GM19463 (cell line): ENCODE results near the gene GOLGA6L9.
"Not testable (repeated sequence)": the region's sequence is repeated elsewhere in the genome, so short reads cannot be mapped to it uniquely, and the experiment has no call there.

Experiments
- ATAC-seq: cut with Tn5 transposase; IDR thresholded peaks from one replicate; pipeline ENCODE4 v1.9.1; 2021; ENCODE audit warnings: mild to moderate bottlenecking, moderate library complexity; ENCODE audit not compliant: unreplicated experiment

Gene GOLGA6L9

GRCh38 chr15:82429693-82430092, at the start of gene GOLGA6L9:
Gene GOLGA6L9 (plus strand): TSS chr15:82429816. CDS start chr15:82430080, 264 bp downstream.
- ATAC-seq: not testable (repeated sequence)

DNA sequence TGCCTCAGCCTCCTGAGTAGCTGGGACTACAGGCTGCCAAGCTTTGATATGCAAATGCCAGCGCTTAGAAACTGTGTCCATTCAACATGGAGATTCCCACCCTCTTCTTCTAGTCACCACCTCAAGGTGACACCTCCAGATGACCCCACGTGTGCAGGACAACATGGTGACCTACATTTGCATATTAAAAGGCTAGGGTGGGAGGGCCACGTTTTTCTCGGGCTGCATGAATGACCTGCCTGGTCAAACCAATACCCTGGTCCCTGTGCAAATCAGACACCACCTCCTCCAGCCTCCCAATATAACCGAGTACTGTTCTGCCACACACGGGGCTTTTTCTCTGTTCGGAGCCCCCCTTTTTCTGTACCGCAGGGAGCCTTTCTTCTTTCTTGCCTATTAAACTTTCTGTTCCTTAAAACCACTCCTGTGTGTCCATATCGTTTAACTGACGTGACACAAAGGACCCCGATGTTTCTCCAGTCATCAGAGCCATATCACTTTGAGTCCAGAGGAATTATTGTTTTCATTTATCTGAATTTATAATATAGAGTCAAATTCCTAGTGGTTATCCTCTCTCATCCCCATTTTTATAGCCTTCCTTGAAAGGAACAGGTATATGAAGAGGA, 48.2 kb upstream of the GOLGA6L9 start:
- ATAC-seq: not testable (repeated sequence)

- not testable (repeated sequence) for ATAC-seq
Observed at GRCh38 chr15:82387209-82387608, 42.4 kb upstream of the GOLGA6L9 start.

GRCh38 chr15:82390152-82390551, 39.5 kb upstream of the GOLGA6L9 start:
- not testable (repeated sequence) for ATAC-seq

GRCh38 chr15:82392077-82392476, 37.5 kb upstream of the GOLGA6L9 start:
- not testable (repeated sequence) for ATAC-seq

- ATAC-seq: no peak
Observed at GRCh38 chr15:82393671-82394070, 35.9 kb upstream of the GOLGA6L9 start.

DNA sequence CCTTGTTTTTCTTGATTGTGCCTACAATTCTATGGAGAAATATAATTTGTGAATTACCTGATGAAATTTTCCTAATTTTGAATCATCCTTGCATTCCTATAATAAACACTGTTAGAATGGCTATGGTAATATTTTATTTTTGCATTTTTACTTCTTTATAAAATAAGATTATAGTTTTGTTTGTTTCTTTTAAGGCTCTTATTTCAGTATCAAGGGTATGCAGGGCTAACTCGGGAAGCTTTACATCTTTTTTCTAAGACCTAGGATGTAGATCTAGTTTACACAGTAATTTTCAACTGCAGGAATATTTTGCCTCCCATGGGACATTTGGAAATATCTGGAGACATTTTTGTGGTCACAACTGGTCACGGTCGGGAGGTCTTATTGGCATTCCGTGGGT, 33.8 kb upstream of the GOLGA6L9 start:
- ATAC-seq: not testable (repeated sequence)

DNA sequence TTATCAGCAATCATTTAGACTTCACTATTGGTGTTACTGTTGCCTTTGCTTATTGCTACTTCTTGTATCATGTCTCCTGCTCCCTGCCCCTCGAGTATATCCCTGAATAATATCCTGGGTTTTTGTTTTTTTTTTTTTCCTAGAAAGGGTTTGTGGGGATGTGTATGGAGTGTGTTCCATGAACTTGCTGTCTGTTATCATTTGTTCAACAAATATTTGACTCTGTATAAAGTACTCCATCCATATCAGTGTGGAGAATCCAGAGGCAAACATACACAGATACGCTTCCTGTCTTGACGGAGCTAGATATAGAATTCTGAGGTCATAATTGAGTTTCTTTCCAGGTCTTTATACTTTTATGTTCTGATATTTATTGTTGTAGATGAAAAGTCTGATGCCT, 31.8 kb upstream of the GOLGA6L9 start:
- no peak for ATAC-seq

GRCh38 chr15:82398785-82399184, 30.8 kb upstream of the GOLGA6L9 start:
- no peak for ATAC-seq

- peak; percentile 72 for ATAC-seq
Observed at GRCh38 chr15:82399366-82400103, 30.1 kb upstream of the GOLGA6L9 start.

- ATAC-seq: not testable (repeated sequence)
Observed at GRCh38 chr15:82401918-82402317, 27.7 kb upstream of the GOLGA6L9 start.

DNA sequence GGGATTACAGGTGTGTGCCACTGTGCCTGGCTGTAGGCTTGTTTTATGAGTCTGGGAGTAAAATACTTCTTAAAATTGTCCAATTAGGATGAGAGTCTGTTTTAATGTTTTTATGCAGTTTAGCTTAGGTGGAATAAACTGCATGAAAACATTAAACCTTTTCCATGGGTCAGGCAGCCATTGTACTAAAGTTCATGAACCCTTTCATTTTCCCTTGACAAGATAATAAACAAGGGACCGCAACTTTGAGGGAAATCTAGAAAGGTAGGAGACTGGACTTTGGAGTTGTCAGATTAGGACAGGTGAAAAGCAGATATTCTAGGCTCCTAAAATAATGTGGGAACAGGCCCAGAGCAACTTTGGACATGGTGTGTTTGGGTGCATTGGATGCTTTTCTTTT, 27.3 kb upstream of the GOLGA6L9 start:
- not testable (repeated sequence) for ATAC-seq

- not testable (repeated sequence) for ATAC-seq
Observed at GRCh38 chr15:82406211-82406610, 23.4 kb upstream of the GOLGA6L9 start.

DNA sequence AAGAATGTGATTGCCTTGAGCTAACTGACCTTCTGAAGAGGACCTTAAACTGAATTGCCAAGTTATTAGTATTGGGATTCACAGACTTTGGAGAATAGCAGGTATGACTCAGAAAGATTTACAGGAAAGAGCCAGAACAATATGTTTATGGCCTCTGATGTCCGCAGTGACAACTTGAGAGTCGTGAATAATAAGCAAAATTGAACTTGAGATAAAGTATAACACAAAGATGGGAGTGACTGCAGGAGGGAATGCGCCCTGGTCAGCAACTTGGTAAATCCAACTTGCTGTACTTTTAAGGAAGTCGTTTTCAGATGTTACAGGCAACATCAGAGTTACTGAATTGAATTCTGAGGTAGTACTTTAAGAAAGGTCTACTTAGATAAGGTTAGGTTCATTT, 19.3 kb upstream of the GOLGA6L9 start:
- ATAC-seq: not testable (repeated sequence)

GRCh38 chr15:82411595-82411994, 18.0 kb upstream of the GOLGA6L9 start:
- ATAC-seq: not testable (repeated sequence)

DNA sequence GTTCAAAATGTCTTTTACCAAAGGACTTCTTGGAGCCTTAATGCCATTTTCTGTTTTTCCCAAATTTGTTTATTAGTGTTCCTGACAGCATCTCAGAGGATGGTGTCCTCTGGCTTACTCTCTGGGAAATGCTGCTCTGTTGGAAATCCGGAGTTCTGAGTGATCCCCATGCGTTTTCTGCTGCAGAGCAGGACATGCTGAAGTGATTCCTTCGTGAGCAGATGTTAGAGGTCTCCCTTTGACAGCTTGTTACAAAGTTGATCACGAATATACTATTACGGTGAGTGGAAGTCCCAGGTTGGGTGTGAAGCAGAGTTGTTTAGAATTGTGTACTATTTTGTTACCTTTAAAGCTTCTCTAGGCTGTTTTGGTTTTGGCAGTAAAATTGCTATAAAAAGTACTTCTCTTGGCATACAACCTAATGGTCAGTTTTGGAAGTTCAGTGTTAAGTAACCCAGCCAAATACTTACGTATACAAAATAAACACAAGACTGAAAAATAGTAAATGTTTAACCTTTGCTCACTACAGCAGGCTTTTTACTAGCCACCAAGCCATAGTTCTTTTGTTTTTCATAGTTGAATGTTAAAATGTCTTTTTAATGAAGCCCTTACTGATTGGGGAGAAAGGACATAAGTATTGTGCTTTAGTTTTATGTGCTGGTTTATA, 15.0 kb upstream of the GOLGA6L9 start:
- not testable (repeated sequence) for ATAC-seq

GRCh38 chr15:82420516-82420915, 9.1 kb upstream of the GOLGA6L9 start:
- ATAC-seq: not testable (repeated sequence)

- not testable (repeated sequence) for ATAC-seq
Observed at GRCh38 chr15:82420966-82421365, 8.7 kb upstream of the GOLGA6L9 start.

DNA sequence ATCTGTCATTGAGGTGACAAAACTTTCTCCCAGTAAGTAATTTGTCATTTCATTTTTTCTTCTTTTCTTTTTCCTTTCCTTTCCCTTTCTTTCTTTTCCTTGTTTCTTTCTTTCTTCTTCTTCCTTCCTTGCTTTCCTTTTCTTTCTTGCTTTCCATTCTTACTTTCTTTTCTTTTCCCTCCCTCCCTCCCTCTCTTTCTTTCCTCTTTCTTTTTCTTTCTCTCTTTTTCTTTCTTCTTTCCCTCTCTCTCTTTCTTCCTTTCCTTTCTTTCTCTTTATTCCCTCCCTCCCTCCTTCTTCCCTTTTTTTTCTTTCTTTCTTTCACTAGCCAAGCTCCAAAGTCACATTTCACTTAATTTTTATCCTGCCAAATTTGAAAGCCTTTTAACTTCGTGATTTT, 2.5 kb upstream of the GOLGA6L9 start:
- not testable (repeated sequence) for ATAC-seq

DNA sequence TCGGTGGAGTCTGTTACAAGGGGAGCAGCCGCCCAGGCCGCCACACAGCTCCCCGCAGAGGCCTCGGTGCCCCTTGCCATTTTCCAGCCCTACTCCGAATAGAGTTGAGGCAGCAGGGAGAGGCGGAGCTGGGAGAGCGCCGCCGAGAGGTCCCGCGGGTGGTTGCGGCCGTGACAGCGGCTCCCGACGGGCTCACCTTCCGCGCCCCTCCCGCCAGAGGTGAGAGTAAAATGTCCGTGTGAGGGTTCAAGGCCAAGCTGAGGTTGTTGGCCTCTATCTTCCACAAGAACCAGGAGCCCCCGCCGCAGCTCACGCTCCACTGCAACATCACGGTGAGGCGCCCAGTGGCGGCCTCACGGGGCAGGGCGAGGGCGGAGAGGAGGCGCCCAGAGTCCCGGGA, 15.8 kb downstream of the GOLGA6L9 start:
- not testable (repeated sequence) for ATAC-seq

DNA sequence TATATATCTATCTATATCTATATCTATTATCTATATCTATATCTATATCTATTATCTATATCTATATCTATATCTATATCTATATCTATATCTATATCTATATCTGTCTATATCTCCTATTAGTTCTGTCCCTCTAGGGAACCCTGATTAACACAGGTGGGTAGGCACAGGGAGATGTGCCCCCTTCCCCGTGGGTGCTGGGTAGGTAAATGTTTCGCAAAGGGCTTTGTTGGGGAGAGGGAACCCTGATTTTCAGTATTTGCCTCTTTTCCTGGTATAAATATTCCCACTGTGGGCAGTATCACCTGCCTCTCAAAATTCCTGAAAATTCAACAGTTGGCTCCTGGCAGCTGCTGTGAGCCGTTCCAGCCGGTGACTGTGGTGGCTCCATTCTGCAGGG, 27.7 kb downstream of the GOLGA6L9 start:
- not testable (repeated sequence) for ATAC-seq

GRCh38 chr15:82465629-82466028, 36.0 kb downstream of the GOLGA6L9 start:
- not testable (repeated sequence) for ATAC-seq
